Measurements from ENCODE around the gene PHOSPHO2.
"Not testable (repeated sequence)": the region's sequence is repeated elsewhere in the genome, so short reads cannot be mapped to it uniquely, and the experiment has no call there.

The PHOSPHO2 gene

DNA sequence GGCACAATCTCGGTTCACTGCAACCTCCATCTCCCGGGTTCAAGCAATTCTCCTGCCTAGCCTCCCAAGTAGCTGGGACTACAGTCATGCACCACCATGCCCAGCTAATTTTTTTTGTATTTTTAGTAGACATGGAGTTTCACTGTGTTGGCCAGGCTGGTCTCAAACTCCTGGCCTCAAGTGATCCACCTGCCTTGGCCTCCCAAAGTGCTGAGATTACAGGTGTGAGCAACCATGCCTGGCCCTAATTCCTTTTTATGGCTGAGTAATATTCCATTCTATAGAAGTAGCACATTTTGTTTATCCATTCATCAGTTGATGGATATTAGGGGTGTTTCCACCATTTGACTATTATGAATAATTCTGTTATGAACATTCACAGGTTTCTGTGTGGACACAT is 9.6 kb upstream of the PHOSPHO2 start:
- not testable (repeated sequence) for DNase-seq

DNA sequence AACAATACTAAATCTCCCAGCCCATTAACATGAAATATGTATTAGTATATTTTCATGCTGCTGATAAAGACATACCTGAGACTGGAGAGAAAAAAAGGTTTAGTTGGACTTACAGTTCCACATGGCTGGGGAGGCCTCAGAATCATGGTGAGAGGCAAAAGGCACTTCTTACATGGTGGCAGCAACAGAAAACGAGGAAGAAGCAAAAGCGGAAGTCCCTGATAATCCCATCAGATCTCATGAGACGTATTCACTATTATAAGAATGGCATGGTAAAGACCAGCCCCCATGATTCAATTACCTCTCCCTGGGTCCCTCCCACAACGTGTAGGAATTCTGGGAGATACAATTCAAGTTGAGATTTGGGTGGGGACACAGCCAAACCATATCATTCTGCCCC is 7.4 kb upstream of the PHOSPHO2 start:
- DNase-seq, result not testable (repeated sequence)

DNA sequence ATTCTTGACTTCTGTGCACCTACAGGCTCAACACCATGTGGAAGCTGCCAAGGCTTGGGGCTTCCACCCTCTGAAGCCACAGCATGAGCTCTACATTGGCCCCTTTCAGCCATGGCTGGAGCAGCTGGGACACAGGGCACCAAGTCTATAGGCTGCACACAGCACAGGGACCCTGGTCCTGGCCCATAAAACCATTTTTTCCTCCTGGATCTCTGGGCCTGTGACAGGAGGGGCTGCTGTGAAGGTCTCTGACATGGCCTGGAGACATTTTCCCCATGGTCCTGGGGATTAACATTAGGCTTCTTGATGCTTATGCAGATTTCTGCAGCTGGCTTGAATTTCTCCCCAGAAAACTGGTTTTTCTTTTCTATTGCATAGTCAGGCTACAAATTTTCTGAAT is 6.3 kb upstream of the PHOSPHO2 start:
- not testable (repeated sequence) for DNase-seq

DNA sequence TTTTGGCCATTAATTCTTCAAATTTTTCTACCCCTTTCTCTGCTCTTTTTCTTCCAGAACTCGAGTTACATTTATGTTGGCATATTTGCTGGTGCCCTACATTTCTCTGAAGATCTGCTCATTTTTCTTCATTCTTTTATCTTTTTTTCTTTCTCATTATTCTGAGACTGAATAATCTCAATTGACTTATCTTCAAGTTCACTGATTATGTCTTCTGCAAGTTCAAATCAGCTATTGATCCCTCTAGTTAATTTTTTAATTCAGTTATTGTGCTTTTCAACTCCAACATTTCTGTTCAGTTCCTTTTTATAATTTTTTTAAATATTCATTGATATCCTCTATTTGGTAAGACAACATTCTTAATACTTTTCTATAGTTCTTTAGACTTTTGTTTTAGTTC is 3.3 kb upstream of the PHOSPHO2 start:
- DNase-seq, result no peak

DNA sequence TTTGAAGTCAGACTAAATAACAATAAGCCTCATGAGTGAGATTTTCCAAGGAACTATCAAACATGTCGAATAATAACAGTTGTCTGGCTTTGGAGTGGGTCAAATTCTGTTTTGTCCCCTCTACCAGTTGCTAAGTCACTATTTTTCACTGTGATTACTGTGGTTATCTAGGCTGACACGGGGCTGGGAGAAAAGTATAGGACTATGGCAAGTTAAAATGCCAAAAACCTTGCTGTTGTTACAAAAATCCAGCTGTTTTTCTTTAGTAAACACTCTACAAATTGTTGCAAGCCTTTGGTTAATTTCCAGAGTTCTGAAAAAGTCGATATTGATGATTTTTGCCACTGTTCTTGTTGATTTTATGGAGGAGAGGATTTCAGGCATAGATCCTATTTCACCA is 1.6 kb upstream of the PHOSPHO2 start:
- no peak for DNase-seq

DNA sequence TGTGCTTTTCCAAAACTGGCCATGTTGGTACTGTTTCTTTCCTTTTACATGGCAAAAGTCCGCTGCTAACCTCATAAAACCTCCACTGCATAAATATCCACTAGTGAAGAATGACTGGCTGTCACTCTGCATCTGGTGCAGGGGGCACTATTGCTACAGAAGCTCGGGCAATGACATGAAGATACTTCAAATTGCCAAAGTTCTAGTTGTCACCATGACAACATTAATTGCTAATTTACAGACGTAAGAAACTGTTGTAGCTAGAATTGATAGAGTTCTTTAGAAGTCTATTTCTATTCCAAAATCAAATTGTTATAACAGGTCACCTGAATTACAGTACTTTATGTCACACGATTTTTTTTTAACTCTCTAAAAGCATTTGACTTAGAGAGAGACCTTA is 909 bp upstream of the PHOSPHO2 start:
- peak; percentile 65 for DNase-seq

DNA sequence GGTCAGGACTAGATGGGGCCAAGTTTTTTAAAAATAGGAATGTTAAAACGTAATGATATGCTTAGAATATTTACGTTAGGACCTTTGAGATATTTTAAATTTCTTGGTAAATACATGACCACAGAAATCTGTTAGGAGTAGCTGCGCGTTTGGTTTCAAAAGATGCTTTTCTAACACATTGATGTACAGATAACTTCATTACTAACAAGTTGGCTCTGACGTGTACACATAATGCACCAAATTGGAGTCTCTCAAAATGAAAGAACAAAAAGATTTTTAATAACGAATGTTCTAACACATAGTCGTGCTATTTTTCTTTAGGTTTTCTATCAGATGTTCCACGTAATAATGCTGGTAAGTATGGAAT is 608 bp downstream of the PHOSPHO2 start:
- no peak for DNase-seq

DNA sequence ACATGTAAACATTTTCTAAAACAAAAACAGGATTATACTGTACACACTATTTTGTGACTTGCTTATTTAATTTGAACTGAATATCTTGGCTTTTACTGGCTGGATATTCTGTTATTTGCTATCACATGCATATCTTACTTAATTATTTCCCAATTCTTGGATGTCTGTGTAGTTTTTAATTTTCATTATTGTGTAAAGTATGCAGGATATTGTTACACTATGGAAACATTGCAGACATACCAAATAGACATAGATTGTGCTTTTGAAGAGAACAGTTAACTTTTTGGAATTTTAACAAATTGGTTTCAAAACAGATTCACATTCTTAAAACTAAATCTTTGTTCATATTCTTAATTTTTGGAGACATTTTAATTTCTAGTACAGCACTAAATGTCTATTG is 2.1 kb downstream of the PHOSPHO2 start:
- DNase-seq, result no peak

DNA sequence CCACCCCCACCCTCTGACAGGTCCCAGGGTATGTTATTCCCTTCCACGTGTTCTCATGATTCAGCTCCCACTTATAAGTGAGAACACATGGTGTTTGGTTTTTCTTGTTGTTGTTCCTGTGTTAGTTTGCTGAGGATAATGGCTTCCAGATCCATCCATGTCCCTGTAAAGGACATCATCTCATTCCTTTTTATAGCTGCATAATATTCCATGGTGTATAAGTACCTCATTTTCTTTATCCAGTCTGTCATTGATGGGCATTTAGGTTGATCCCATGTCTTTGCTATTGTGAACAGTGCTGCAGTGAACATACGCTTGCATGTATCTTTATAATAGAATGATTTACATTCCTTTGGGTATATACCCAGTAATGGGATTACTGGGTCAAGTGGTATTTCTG is 4.9 kb downstream of the PHOSPHO2 start:
- DNase-seq, result not testable (repeated sequence)

DNA sequence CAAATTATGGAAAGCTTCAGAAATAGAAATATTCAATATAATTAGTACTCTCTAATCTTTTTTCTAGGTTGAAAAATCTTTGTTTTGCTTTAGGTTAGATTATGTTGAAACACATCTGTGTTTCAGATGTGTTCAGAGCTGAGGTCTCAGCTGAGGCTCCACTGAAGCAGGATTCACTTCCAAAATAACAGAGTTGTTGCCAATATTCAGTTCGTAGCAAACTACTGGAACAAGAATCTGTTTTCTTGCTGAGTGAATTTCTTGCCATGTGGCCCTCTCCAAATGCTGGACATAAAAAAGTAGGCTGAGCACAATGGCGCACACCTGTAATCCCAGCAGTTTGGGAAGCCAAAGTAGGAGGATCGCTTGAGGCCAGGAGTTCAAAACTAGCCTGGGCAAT is 8.7 kb downstream of the PHOSPHO2 start:
- no peak for DNase-seq

DNA sequence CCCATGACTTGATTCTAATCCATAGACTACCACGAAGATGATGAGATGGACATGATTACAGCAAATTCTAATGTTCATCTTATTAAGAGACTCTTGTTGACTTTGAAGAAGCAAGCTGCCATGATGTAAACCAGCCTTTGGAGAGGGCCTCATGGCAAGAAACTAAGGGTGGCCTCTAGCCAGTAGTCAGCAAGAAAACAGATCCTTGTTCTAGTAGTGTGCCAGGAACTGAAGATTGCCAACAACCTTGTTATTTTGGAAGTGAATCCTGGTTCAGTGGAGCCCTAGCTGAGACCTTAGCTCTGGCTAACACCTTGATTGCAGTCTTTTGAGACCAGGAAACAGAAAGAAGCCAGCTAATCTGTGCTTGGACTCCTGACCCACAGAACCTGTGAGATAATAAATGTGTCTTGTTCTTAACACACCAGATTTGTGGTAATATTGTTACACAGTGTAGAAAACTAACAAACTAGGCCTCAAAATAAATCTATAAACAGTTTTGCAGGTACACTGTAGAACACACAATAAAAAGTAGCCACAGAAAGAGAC is 10.0 kb downstream of the PHOSPHO2 start:
- no peak for DNase-seq

DNA sequence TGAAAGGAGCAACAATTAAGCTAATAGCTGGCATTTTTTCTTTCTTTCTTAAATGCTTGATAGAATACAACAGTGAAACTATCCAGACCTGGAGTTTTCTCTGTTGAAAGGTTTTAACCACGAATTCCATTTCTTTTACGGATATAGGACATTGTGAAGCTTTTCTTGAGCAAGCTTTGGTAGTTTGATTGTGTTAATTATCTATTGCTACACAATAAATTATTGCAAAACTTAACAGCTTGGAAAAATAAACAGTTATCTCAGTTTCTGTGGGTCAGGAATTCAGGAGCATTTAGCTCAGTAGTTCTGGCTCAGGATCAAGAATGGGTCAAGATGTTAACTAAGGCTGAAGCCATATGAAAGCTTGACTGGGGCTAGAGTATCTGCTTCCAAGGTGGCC is 11.7 kb downstream of the PHOSPHO2 start:
- DNase-seq, result no peak

DNA sequence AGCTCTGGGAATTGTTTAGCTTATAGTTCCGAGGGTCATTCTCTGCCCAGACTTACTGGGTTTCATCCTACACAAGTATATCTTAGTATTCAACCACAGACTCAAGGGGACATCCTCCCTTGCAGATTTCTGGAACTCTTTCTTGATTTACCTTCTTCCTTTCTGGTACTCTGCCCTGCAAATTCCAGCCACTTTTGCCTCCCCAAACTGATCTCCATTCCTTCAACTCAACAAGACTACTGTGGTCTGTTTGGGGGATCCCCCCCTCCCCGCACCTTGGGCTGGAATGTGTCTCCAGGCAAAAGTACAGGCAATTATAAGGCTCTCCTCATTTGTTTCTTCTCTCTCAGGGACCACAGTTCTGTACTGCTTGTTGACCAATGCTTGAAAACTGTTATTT is 13.4 kb downstream of the PHOSPHO2 start:
- no peak for DNase-seq

DNA sequence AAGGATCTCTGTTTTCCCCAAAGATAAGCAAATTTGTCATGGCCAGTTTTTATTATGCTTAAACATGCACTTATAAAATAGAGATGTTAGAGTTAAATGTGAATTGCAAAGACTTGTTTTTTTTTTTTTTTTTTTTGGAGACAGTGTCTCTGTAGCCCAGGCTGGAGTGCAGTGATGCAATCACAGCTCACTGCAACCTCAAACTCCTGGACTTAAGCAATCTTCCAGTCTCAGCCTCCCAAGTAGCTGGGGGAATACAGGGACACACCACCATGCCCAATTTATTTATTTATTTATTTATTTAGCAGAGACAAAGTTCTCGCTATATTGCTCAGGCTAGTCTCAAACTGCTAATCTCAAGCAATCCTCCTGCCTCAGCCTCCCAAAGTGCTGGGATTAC is 15.1 kb downstream of the PHOSPHO2 start:
- no peak for DNase-seq

DNA sequence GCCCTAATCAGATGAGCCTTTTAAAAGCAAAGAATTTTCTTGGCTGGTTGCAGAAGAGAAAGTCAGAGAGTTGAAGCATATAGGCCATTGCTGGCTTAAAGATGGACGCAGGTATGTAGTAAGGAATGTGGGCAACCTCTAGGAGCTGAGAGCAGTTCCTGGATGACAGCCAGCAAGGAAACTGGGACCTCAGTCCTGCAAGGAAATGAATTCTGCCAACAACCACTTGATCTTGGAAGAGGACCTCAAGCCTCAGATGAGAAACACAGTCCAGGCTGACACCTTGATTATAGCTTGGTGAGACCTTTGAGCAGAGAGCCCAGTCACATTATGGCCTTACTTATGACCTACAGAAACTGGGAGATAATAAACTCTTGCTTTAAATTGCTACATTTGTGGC is 15.7 kb downstream of the PHOSPHO2 start:
- no peak for DNase-seq

DNA sequence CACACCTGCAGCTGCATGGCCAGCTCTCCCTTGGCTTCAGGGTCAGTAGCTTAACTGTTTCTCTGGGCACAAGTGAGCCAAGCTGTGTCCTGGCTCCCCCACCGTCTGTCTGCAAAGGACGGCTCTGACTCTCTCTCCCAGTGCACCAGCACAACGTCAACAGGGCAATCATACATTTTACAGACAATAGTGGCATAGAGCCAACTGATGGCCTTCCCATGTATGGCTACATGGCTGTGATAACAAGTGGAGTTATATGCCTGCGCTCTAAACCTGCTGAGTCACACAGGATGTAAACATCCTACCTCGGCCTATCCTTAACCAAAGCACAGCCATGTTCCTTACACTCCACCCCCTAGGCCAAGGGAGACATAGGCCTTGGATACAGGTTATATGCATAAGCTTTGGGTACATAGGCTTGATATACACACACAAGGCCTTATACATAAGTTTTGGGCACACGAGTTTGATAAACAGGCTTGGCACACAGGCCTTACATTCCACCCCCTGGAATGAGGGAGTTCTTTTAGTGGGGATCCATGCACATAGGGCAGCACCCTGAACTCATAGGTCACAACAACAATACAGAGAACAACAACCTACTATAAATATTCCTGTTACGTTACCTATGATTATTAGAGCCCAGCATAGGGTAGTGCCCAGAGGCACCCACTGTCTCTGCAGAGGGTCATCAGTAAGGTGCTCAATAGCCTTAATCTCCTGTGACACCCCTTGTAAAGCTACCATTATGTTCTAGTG is 17.7 kb downstream of the PHOSPHO2 start:
- peak; percentile 58 for DNase-seq

DNA sequence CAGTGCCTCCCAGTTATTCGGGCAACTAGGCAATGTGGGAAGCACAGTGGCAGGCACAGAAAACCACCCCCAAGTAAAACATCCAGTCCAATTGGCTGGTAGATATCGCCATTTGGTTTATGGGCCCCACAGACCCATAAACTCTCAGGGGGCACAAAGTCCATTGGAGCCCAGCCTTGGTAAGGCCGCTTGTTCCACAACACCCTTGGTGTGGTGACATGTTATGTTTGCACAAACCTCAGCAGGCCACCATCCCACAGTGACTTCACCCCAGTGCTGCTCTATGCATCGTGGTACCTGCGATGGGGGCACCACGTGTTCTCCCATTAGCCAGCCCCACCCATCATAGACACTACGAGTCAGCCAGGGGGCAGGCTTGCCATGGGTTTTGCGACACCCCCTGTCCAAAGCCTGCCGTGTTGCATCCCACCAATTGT is 18.5 kb downstream of the PHOSPHO2 start:
- no peak for DNase-seq

DNA sequence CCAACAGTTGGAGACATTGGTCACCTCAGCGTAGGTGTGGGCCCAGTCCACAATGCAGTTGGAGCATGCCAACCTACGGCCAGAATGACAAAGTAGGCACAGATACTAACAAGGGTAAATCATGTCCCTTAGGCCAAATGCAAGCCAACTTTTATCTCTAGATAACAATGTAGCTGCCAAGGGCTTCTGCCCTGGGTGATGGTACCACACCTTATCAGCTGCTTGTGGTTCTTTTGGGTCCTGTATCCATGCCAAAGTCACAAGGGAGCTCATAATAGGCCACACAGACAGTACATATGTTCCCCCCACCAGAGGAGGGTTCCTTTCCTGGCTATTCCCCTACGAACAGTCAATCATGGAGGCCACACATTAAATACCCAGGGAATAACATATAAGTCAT is 19.1 kb downstream of the PHOSPHO2 start:
- peak; percentile 69 for DNase-seq

DNA sequence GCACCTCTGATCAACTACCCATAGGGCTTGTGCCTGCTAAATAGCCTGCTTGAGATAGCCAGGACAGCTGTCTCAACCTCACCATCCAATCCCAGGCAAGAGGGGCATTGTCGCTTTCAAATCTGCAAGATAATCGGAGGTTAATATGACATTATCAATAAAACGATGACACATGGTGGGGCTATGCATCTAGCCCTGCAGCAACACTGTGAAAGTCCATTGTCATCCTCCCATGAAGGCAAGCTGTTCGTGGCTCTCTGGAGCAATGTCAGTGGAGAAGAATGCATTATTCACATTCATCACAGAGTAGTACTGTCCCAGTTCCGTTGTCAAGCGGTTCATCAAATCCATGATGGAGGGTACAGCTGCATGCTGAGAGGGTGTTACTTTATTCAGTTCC is 20.4 kb downstream of the PHOSPHO2 start:
- no peak for DNase-seq

DNA sequence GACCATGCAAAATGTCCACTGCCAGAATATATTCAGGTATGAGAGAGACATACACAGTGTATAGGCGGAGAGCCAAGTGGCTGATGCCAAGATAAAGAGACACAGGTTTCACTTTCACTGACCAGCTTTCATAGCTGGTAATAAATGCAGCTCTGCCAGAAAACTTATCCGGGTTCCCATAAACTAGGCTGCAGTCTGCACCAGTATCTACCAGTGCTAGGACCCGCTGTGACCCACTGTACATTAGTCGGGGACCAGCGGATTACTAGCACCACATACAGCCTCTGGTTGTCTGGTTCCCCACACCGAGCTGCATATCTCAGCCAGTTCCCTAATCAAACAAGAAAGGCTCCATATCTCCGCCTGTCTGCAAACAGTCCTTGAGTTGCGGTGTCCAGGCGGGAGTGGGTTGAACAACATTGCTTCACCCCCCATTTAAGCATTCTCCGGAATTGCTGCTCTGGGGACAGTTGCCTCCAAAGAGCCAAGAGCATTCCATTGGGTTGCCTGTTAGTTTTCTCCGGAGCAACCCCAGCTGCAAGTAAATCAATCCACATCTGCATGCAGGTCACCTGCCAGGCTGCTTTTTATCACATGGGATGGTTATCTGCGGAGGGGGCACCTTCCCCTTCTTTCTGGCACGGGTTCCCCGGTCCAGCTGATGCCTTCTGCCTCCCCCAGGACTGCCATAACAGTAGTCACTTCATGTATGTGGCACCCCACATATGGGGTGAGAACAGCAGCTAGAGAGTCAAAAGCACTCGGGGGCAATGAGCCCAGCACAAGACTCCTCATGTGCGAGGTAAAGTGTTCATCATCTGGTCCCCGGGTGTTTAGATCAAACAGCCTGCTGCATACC is 21.3 kb downstream of the PHOSPHO2 start:
- DNase-seq, result peak; percentile 64

DNA sequence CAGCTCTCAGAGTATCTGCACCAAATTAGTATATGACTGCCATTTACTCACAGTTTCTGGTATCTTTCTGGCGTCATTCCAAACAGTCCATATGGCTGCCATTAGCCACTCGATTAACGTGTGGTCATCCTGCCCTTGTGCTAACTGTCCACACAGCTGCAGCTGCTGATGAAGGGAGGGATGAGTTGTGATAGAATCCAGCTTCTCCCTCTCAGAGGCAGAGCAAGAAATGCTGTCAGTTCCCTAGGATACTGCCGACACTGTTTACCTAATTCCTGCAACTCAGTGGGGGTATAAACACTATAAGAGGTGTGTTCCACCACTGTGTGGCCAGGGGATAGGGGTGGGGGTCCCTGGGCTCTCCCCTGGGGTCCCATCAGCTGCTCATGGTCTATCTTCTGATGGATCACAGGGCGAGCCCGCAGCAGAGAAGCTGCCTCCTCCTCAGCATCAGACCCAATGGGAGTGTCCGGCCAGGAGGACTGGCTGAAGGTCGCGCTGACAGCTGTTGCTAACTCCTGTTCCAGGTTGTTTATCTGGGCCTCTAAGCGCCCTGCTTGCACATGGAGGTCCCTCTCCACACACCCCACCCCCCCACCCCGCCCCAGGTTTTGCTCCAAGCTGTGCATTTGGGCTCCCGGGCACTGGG is 22.1 kb downstream of the PHOSPHO2 start:
- DNase-seq, result peak; percentile 42

DNA sequence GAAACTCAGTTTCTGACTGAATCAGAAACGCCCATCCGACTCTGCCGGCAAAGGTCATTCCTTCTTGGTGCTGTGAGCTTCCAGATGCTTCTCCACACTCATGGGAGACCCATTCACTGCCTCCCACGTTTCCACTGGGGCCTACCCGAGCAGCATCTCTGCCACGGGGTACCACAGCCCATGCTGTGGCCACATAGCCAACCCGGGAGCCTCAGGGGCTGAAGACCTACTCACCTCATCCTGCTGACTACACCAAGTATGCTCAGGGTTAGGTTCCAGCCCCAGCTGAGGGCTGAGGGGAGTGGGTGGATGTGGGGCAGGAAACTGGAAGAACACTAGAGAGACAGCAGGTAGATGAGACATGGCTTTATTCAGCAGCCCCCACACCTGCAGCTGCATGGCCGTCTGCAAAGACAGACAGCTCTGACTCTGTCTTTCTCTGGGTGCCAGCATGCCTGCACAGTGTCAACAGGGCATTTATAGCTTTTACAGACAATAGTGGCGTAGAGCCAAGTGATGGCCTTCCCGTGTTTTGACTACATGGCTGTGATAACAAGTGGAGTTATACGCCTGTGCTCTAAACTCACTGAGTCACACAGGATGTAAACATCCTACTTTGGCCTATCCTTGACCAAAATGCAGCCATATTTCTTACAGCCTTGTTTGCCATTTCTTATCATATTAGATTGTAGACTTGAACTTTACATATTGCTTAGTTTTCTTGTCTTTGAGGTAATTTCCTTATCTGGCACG is 22.8 kb downstream of the PHOSPHO2 start:
- DNase-seq, result no peak

DNA sequence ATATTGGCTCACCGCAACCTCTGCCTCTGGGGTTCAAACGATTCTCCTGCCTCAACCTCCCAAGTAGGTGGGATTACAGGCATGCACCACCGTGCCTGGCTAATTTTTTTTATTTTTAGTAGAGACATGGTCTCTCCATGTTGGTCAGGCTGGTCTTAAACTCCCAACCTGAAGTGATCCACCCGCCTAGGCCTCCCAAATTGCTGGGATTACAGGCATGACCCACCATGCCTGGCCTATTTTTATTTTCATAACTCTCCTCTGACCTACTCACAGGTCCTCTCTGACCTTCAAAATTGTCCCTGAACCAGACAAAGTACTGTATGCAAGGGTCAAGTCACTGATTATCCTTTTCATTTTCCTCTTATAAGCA is 23.4 kb downstream of the PHOSPHO2 start:
- DNase-seq, result no peak
